HG02885 (cell line): Measurements from ENCODE around the gene BMPER.

Experiments used
- ATAC-seq: cut with Tn5 transposase; IDR thresholded peaks from one replicate; pipeline ENCODE4 v1.9.1; 2021; ENCODE audit warnings: mild to moderate bottlenecking; ENCODE audit not compliant: unreplicated experiment, poor library complexity

The BMPER gene

DNA sequence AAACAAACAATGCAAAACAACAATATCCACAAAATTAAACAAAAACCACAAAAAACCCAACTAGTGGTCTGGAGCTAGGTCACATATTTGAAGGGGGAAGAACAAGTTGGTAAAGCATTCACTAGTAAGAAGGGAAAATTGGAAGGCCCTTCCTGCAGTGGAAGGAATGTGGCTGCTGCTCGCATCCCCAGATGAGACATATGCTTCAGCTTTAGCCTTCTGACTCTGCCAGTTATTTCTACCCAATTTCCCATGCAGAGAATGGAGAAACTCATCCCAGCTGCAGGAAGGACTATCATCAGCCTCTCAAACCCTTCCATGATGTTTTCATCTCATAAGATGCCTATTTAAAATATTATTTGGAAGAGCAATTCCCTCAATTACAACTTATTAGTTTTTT is 176.6 kb downstream of the BMPER start:
- ATAC-seq = no peak

DNA sequence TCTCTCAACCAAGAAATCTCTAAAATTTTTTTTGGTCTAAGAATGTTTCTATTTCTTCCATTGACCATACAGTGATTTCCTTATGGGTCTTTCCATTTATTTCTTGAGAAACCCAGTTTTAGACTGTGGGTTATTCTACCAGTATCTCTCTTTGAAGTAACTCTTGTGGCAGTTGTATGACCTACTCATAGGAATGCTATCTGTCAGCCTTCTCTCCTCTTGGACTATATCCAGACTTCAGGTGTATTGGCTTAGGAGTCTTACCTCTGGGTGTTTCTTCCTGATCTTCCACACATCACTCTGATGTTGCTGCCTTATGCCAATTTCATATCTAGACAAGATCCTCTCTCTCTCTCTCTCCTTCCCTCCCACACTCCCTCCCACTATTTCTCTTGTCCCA is 178.1 kb downstream of the BMPER start:
- no peak for ATAC-seq

- no peak for ATAC-seq
These were observed 179.3 kb downstream of the BMPER start for GRCh38 chr7:34084651-34085050.

GRCh38 chr7:34086064-34086463 is 180.7 kb downstream of the BMPER start:
- ATAC-seq = no peak

- no peak for ATAC-seq
These were observed 181.6 kb downstream of the BMPER start for GRCh38 chr7:34086981-34087380.

DNA sequence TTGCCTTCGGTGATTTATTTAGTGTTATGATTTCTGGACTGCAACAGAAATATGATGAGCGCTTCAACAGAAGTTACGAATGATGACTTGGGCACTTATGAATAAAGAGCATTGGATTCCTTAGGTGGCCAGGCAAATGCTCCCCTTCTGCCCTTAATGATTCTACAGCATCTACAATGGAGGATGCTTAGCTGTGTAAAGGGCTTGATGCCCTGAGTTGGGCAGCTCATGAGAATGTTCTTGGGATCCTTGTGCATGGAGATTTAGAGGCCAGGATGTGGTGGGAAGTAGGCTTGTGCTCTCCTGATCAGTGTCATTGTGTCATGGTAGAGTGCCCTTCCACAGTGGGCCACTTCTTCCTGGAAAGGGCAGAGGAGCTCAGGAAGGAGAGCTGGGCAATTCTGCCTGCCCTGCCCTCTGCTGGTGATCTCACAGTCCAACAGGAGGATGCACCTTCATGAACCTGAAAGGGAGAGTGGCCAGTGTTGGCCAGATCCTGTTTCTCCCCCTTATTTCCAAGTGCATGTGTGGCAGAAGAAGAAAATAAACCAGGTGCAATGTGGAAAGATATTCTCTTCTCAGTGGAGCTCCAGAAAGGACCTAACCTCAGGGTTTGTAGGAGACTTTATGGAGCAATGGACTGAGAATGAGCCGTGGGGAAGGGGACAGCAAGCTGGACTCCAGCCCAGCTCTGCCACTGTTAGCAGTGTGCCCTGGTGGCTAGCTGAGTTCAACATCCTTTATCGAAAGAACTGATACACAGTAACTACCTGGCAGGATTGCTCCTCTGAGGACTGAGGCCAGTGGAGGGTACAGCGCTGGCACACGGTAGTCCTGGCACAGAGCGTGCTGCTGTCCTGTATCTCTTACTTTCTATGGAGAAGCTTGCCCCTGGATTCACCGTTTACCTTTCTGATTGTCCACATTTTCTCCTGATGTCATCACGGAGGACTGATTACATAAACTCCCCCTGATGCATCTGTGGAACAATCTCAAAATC is 182.9 kb downstream of the BMPER start:
- ATAC-seq = no peak

DNA sequence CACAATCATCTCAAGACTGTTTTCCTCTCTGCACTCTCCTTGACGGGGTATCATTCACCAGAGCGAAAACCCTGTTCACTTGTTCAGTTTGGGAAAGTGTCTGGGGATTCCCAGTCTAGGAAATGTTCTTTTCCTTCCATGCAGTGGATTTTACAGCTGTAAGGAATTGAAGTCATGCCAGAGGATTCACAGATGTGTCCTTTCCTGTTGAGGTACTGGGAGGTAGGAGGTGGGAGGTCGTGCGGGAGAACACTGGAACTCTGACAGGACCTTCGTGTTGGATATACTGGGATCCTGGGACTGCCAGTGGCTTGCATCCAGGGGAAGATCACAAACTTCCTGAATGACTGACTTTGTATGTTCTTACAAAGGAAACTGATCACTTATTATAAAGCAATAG is 185.5 kb downstream of the BMPER start:
- no peak for ATAC-seq

DNA sequence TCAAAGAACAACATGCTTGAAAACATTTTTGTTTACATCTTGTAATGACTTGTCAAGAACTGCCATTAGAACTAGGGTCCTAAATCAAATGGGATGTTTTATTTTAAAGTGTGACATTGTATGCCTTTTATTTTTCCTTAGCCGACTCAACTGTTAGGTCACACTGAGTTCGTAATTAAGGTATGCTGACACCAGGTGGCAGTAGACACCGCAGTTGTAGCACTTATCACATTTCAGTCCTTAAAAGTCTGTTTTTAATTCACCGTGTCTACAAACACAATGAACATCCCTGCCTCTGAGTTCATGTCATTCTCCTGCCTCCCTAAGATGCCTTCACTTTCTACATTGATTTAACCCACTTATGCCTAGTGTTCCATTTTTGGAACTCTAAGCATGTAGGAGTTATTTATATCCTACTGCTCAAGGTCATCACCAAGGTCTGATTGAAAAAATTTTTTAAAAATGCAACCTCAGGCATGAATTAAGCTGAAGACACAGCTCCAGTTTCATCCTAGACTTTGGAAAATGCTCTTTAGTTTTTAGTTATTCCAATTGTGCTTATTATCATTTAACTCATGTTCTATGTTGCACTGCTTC is 186.1 kb downstream of the BMPER start:
- no peak for ATAC-seq

DNA sequence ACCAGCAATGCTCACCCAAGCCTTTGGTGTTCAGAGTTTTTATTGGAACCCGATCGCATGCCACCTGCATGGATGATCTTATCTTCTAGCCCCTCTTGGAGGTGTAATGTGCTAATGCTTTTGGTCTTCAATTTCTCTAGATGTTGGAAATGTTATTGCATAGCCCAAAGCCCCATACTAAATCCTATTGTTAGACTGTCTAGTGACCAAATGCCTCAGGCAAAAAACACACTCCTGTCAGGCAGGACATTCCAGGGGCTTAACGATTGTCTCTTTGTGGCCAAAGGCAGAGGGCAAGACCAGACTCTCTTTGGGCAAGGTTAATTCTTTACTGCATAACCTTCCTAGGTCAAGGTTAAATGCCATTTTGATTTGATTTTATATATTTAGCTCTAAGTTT is 187.9 kb downstream of the BMPER start:
- ATAC-seq = no peak

GRCh38 chr7:34096198-34096651 is 190.9 kb downstream of the BMPER start:
- no peak for ATAC-seq

DNA sequence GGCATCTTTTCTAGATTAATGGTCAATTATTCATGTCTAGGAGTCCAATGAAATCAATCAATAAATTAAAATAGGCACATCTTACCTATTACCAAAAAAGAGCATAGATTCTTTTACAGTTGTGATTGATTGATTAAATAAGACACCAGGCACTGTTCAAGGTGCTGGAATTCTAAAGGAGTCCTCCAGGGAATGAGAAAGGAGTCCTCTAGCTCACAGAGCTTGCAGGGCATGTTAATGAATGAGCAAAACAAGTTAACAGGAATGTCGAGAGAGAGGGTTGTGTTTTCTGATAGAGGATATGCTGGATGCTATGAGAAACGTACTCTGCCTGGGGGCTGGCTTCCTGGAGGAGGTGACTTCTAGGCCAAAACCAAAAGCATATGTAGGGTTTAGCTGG is 191.4 kb downstream of the BMPER start:
- ATAC-seq = no peak

GRCh38 chr7:34100661-34101060 is 195.3 kb downstream of the BMPER start:
- no peak for ATAC-seq

DNA sequence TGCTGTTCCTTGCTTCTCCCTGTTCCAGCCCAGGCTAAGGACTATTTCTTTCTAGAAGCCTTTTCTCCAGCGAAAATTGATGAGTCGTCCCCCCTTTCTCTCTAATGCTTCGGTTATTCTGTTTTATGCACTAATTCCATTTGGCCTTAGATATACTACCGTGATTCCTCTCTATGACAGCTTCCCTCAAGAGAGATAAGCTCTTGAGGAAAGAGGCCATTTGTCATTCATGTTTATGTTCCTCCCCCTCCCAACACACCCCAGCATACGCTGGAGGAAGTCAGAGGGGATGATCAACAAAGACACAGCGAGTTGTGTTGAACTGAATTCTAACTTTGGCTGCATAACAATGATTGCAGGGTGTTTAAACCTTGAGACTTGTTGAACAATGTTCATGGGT is 198.8 kb downstream of the BMPER start:
- no peak for ATAC-seq

DNA sequence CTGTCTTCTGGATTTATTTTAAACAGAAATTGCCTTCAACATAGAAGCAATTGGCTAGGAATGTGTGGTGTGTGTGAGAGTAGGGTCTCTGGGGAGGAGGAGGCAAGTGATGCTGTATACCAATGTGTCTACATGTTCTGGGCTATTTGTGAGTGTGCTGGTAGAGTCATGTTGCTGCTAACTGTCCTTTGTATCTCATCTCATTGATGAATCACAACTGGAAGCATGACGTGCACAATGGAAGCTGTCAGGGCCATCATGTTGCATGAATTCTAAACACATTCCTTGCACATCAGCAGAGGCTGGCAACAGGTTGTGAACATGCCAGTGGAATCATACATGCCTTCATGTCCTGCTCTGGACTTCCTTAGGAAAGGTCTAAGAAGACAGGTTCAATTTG is 199.7 kb downstream of the BMPER start:
- ATAC-seq = no peak

DNA sequence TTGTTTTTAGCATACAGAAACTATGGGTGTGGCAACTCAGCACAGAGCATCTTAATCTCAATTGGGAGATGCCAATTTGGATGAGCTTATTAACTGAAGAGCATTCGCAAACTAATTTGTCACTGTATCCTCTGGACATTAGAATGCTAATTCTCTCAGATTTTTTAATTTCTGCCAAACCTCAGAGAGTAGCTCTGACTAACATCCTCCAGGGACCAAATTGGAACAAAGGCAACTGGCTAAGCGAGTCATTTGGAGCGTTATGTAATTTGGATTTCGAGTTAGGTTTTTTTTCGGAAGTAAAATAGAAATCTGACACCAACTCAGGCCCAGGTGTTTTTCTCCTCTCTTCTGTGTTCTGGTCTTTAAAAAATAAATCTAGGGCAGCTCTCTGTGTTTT is 201.9 kb downstream of the BMPER start:
- ATAC-seq = no peak

DNA sequence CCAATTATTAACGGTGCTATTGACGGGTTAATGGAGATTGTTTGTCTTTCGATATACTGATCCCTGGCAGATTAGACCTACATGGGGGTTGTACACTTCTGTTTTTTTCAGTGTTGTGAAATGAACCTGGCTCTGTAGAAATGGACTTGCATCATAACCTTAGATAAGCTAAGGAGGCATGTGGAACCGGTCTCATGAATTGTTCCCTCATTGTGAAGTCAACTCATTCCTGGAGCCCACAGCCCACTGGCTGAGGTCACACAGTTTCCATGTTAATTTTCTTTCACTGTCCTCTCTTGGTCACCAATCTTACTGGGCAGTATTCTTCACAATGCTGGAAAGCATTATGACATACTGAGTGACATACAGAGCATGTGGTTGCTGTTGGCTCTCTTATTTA is 202.8 kb downstream of the BMPER start:
- no peak for ATAC-seq

DNA sequence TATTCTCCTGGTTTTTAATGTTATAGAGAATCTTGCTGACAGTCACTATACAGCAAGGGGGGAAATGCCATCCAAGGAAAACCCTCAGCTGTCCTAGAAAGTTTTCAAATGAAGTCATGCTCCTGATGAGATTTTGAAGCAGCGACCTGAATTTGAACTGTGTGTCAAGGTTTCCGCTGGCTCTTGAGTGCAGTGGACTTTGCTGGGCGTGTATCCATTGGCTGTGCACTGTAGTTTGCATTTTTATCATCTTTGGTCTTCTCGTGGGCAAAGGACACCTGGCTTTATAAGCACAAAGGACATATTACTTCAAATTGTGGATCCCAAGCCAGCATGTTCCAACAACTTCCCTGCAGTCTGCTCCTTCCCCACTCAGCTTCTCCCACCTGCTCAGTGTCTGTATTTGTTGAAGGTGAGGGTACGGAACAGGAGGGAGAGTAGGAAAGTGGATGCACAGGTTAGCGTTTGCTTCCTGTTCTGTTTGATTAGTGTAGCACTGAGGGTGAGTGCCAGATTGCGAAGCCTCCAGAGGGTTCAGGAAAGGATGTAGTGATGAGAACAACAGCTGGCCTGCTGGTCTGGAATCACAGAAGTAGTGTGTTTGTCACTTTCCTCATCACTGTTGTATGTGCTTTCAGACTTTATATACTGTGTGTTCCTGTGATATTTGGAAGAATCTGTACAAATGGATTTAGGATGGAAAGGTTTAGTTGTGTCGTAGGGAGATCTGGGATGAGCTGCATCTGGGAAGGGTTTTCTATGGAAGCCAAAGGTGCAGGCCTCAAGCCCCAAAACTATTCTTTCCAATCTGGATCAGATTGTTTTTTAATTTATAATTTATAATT is 204.8 kb downstream of the BMPER start:
- no peak for ATAC-seq

- ATAC-seq = no peak
These were observed 205.7 kb downstream of the BMPER start for GRCh38 chr7:34111031-34111430.

- no peak for ATAC-seq
These were observed 210.2 kb downstream of the BMPER start for GRCh38 chr7:34115503-34115902.

DNA sequence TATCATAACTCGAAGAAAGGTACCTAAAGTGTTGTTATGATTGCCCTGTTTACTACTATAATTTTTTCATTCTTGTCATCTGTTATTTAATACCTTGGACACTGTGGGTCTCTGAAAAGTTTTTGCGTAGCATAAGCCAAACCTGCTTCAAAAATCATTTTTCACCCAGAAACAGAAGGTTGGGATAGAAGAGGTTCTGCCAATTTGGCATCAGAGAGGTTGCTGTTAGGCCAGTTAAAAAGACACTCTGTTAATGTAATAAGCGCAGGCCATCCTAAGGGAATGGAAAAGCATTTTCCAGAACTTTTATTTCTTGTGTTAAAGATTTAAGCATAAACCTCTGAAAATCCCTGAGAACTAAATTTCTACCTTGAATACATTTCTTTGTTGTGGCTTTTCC is 212.2 kb downstream of the BMPER start:
- ATAC-seq = no peak

- ATAC-seq = no peak
These were observed 216.0 kb downstream of the BMPER start for GRCh38 chr7:34121366-34121765.
